Sigmoid colon (tissue), 4 donors: ENCODE measurements around the gene S100A1.

Experiments
- CTCF ChIP-seq, 4 experiments: fragments of 450-650 bp in 3 of 4; fragments of 200-600 bp in 1 of 4; IDR thresholded peaks; one replicate each; pipeline ENCODE4 v1.5.1; 2016 to 2019; ENCODE audit warnings: antibody characterized with exemption in 4 of 4, mild to moderate bottlenecking in 3 of 4, moderate library complexity in 2 of 4
- EP300 ChIP-seq, 4 donors: sonication (generic); formaldehyde crosslinking; IDR thresholded peaks; one replicate each; pipeline ENCODE4 v1.6.1; 2017; ENCODE audit warnings: antibody characterized with exemption in 4 of 4
- POLR2AphosphoS5 ChIP-seq, 4 donors: sonication (generic); formaldehyde crosslinking; IDR thresholded peaks; one replicate each; pipeline ENCODE4 v1.6.1; 2017; ENCODE audit warnings: antibody characterized with exemption in 4 of 4

DNA sequence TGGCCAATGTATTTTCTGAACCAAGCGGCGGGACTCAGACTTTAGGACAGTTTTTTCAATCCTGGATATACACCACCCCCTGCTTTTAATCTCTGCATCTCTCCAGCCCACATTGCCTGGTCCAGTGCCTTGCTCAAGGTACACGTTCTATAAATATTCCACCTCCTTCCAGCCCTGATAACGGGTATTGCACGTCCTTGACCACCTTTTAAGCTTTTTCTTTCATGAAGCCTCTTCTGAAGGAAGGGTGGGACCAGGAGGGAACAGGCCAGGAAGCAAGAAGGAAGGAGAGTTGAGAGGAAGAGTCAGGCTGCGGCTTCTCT, 18.7 kb upstream of the S100A1 start:
- no peak for TF ChIP-seq CTCF (IDR thresholded peaks at IDR 0.05)
- no peak for TF ChIP-seq EP300 (IDR thresholded peaks at IDR 0.05)
- no peak for TF ChIP-seq POLR2AphosphoS5 (IDR thresholded peaks at IDR 0.05)
